CD14-positive monocyte (primary cell): ENCODE measurements around the gene STX11. TPM values are rescaled to one million over a fixed set of nuclear protein-coding genes. Genes with fewer than 3 reads are reported as not detected.

Experiments used
- DNase-seq, 3 donors: peaks; one replicate each; pipeline ENCODE4 v3.0.0-alpha.2; 2011 to 2022
- H2AFZ ChIP-seq: 2 replicates; pipeline ENCODE4 v1.6.0; 2012; ENCODE audit warnings: mild to moderate bottlenecking, low read depth, low read length, inconsistent platforms; ENCODE audit not compliant: insufficient read depth, poor library complexity, severe bottlenecking
- H3K27ac ChIP-seq, 2 donors: 1 replicate in 1 of 2; 2 replicates in 1 of 2; pipeline ENCODE4 v1.5.1; 2012 to 2013; ENCODE audit warnings: low read length in 2 of 2, control low read depth in 1 of 2, inconsistent platforms in 1 of 2, low read depth in 1 of 2, mild to moderate bottlenecking in 1 of 2
- H3K27me3 ChIP-seq, 2 donors: one replicate each; pipeline versions ENCODE4 v1.6.0 to v1.6.1; 2011 to 2013; ENCODE audit warnings: low read length in 2 of 2; ENCODE audit not compliant: control insufficient read depth in 2 of 2, insufficient read depth in 2 of 2
- H3K36me3 ChIP-seq, 2 donors: replicated peaks in 1 of 2; 1 replicate in 1 of 2; 2 replicates in 1 of 2; pipeline versions ENCODE4 v1.5.1 to v1.6.1; 2012 to 2013; ENCODE audit warnings: low read length in 2 of 2, control low read depth in 1 of 2, inconsistent platforms in 1 of 2, mild to moderate bottlenecking in 1 of 2; ENCODE audit not compliant: insufficient read depth in 2 of 2, control insufficient read depth in 1 of 2
- H3K4me1 ChIP-seq, 2 donors: 1 replicate in 1 of 2; 2 replicates in 1 of 2; pipeline versions ENCODE4 v1.5.1 to v1.6.1; 2012 to 2013; ENCODE audit warnings: low read length in 2 of 2, control low read depth in 1 of 2, inconsistent platforms in 1 of 2, mild to moderate bottlenecking in 1 of 2, moderate library complexity in 1 of 2; ENCODE audit not compliant: insufficient read depth in 2 of 2, control insufficient read depth in 1 of 2
- H3K4me2 ChIP-seq: replicated peaks from 2 replicates; pipeline ENCODE3; 2012; ENCODE audit warnings: low read length, moderate library complexity, mild to moderate bottlenecking; ENCODE audit not compliant: poor library complexity, severe bottlenecking; ENCODE audit errors: extremely low read depth
- H3K4me3 ChIP-seq, 3 experiments: fragments of 200-600 bp in 1 of 3; sonication (generic) in 1 of 3; replicated peaks in 1 of 3; 1 replicate in 2 of 3; 2 replicates in 1 of 3; pipeline ENCODE4 v1.5.1; 2011 to 2013; ENCODE audit warnings: low read length in 3 of 3, mild to moderate bottlenecking in 3 of 3, control low read depth in 2 of 3, low read depth in 2 of 3, inconsistent platforms in 1 of 3, moderate library complexity in 1 of 3
- H3K79me2 ChIP-seq: 2 replicates; pipeline ENCODE4 v1.6.0; 2012; ENCODE audit warnings: mild to moderate bottlenecking, control low read depth, inconsistent platforms, low read length, moderate library complexity; ENCODE audit not compliant: insufficient read depth
- H3K9ac ChIP-seq: 2 replicates; pipeline ENCODE4 v1.6.0; 2017; ENCODE audit warnings: low read length, mild to moderate bottlenecking; ENCODE audit not compliant: insufficient read depth, poor library complexity, severe bottlenecking
- H3K9me3 ChIP-seq, 2 donors: replicated peaks in 1 of 2; 1 replicate in 1 of 2; 2 replicates in 1 of 2; pipeline versions ENCODE4 v1.5.1 to v1.6.1; 2012 to 2013; ENCODE audit warnings: low read length in 2 of 2, control low read depth in 1 of 2; ENCODE audit not compliant: control insufficient read depth in 1 of 2, insufficient read depth in 1 of 2
- H4K20me1 ChIP-seq: 2 replicates; pipeline ENCODE4 v1.6.0; 2012; ENCODE audit warnings: mild to moderate bottlenecking, low read length, control low read depth, moderate library complexity; ENCODE audit not compliant: insufficient read depth
- H3K27ac Mint-ChIP-seq, 7 donors: one replicate each; pipeline ENCODE4 v1.8.0; 2020; ENCODE audit warnings: mild to moderate bottlenecking in 7 of 7, mixed read lengths in 7 of 7, moderate library complexity in 6 of 7, inconsistent platforms in 2 of 7
- H3K27me3 Mint-ChIP-seq, 3 donors: one replicate each; pipeline ENCODE4 v1.8.0; 2021 to 2022; ENCODE audit warnings: low read depth in 3 of 3, mild to moderate bottlenecking in 3 of 3, mixed read lengths in 3 of 3, moderate library complexity in 3 of 3, inconsistent platforms in 1 of 3
- H3K36me3 Mint-ChIP-seq, 2 donors: one replicate each; pipeline ENCODE4 v1.8.0; 2020; ENCODE audit warnings: mixed read lengths in 2 of 2, inconsistent platforms in 1 of 2, mild to moderate bottlenecking in 1 of 2
- H3K4me1 Mint-ChIP-seq: one replicate; pipeline ENCODE4 v1.8.0; 2020; ENCODE audit warnings: mild to moderate bottlenecking, mixed read lengths
- H3K4me3 Mint-ChIP-seq, 2 donors: one replicate each; pipeline ENCODE4 v1.8.0; 2020; ENCODE audit warnings: mild to moderate bottlenecking in 2 of 2, mixed read lengths in 2 of 2, moderate library complexity in 1 of 2
- H3K9me3 Mint-ChIP-seq, 7 donors: one replicate each; pipeline ENCODE4 v1.8.0; 2020 to 2022; ENCODE audit warnings: mixed read lengths in 7 of 7, mild to moderate bottlenecking in 6 of 7, moderate library complexity in 6 of 7, inconsistent platforms in 2 of 7
- WGBS: methylation state at CpG from one replicate; pipeline ENCODE4 v1.1.5; 2013; ENCODE audit warnings: missing lambda C conversion rate; ENCODE audit not compliant: insufficient coverage; 5-methylcytosine and 5-hydroxymethylcytosine counted together
- intact Hi-C, 2 donors: fragments of 100-400 bp; cut with micrococcal nuclease; formaldehyde crosslinking; loops; one replicate each; pipeline versions ENCODE4 v1.15.0 to v1.15.1; 2023
- polyA plus RNA-seq, 3 donors: library from polyadenylated mRNA; depleted of rRNA in 1 of 3; unstranded in 2 of 3; stranded (reverse) in 1 of 3; fragments of 300-500 nt in 2 of 3; fragments of >200 nt in 1 of 3; fragmentation: Illumina TruSeq in 2 of 3; gene quantifications; 1 replicate in 2 of 3; 2 replicates in 1 of 3; pipeline ENCODE4 v1.2.3, GENCODE V29; 2012 to 2021
- TF ChIP-seq, protein P1 (sequence below): fragments of 200-600 bp; IDR thresholded peaks from one replicate; pipeline ENCODE4 v1.8.0; 2022; ENCODE audit warnings: antibody characterized with exemption, mild to moderate bottlenecking

Gene STX11
- polyA plus RNA-seq, 3 donors, result 276 to 372 (median 367) TPM

DNA sequence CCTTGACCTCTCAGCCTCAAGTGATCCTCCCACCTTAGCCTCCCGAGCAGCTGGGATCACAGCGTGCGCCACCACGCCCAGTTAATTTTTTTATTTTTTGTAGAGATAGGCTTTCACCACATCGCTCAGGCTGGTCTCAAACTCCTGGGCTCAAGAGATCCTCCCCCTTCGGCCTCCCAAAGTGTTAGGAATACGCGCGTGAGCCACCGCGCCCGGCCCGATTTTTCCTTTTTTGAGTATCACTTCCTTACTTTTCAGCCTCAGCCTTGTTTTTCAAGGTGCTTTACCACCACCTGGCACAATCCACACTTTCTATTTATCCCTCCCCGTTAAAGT lies 791 bp upstream of the STX11 start:
- Histone ChIP-seq H3K4me1 (peaks cover 38% of the 10 kb centered on the region in 2 donors), H3K4me3 (peak overlapping the region; percentile 65 to 99 (median 90))
- peak in 1 of 3 donors; percentile 56 for DNase-seq

DNA sequence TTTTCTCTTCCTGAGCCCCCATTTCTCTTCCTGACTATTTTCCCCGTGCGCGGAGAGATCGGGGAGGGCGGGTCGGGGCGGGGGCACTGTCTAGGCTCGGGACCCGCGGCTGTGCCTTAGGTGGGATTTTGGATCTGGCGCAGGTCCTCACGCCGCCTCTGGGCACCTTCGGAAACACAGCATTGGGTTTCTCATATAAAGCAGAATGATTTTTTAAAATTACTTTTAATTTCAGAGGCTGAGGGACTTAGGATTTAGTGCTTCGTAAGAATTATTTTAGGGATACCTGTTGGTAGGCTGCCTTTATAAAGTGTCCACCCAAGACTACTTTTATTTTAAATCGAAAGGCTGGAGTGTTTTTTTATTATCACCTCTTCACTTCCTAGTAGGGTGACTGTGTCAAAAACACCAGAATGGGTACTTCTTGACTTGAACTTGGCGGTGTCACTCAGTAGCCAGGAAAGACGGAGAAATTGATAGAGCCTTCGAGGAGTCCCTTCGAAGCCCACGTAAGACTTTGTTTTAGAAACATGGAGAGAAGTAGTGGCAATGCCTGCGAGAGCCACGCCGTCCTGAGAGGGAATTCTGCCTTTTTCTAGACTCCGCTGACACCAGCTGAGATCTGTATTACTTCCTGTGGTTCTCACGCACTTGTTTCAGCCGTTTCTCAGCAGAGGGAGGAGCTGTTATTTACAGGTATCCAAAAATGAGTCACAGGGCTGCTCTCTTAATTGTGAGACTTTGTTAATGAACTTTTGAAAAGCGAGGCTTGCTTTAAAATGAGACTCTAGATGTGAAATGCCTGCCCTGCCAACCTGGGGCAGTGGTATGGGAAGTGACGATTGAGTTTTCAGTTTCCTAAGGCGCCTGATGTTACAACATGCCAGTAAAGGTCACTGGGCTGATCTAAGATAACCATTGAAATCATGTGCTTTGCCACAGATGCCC lies 667 bp downstream of the STX11 start:
- Histone ChIP-seq H3K4me1 (peaks cover 51 to 53% of the 10 kb centered on the region in 2 donors), H3K27ac (peak overlapping the region; percentile 96 to 99), H3K27me3 (no peaks in the 10 kb centered on the region), H3K4me2 (peak overlapping the region; percentile 92), H3K9me3 (no peaks in the 10 kb centered on the region), H4K20me1 (peaks cover 52% of the 10 kb centered on the region), H3K9ac (peak overlapping the region; percentile 92), H3K36me3 (peaks cover 10 to 27% of the 10 kb centered on the region in 2 donors), H2AFZ (no peak overlapping the region), H3K4me3 (peak overlapping the region; percentile 88 to 99 (median 90)), H3K79me2 (peaks cover 56% of the 10 kb centered on the region)
- Mint-ChIP-seq H3K27me3 (peaks cover 0 to 3% (median 1%) of the 10 kb centered on the region in 3 donors), H3K36me3 (peaks cover 43 to 45% of the 10 kb centered on the region in 2 donors), H3K27ac (peak overlapping the region; percentile 99 to 100 (median 99)), H3K4me3 (peak overlapping the region; percentile 95 to 97), H3K9me3 (peaks cover 0 to 2% (median 0%) of the 10 kb centered on the region in 7 donors), H3K4me1 (peaks cover 54% of the 10 kb centered on the region)
- peak; percentile 85 to 94 (median 92) for DNase-seq
- intact Hi-C loops, result loop anchor here (5.0 to 10.0 kb wide), 4 partner anchors 54 to 204 kb away; partner anchors contain the start of gene SF3B5 (in 2 of the 2)
- 2% methylated on average over 8 of the region's 30 CpGs for WGBS
- TF ChIP-seq, protein P1, sequence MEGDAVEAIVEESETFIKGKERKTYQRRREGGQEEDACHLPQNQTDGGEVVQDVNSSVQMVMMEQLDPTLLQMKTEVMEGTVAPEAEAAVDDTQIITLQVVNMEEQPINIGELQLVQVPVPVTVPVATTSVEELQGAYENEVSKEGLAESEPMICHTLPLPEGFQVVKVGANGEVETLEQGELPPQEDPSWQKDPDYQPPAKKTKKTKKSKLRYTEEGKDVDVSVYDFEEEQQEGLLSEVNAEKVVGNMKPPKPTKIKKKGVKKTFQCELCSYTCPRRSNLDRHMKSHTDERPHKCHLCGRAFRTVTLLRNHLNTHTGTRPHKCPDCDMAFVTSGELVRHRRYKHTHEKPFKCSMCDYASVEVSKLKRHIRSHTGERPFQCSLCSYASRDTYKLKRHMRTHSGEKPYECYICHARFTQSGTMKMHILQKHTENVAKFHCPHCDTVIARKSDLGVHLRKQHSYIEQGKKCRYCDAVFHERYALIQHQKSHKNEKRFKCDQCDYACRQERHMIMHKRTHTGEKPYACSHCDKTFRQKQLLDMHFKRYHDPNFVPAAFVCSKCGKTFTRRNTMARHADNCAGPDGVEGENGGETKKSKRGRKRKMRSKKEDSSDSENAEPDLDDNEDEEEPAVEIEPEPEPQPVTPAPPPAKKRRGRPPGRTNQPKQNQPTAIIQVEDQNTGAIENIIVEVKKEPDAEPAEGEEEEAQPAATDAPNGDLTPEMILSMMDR, result peak; percentile 58

More for the DNA sequence above, 791 bp upstream of the STX11 start:
- Histone ChIP-seq H3K9me3 (no peaks in the 10 kb centered on the region), H3K79me2 (peaks cover 41% of the 10 kb centered on the region), H3K27me3 (no peaks in the 10 kb centered on the region), H4K20me1 (peaks cover 37% of the 10 kb centered on the region), H3K9ac (peak overlapping the region; percentile 92), H3K4me2 (peak overlapping the region; percentile 92), H3K36me3 (peaks cover 10 to 15% of the 10 kb centered on the region in 2 donors), H3K27ac (peak overlapping the region; percentile 93 to 96), H2AFZ (peak overlapping the region; percentile 63)
- Mint-ChIP-seq H3K9me3 (peaks cover 0 to 2% (median 0%) of the 10 kb centered on the region in 7 donors), H3K27ac (peak overlapping the region; percentile 94 to 99 (median 96)), H3K4me1 (peaks cover 46% of the 10 kb centered on the region), H3K36me3 (peaks cover 32 to 36% of the 10 kb centered on the region in 2 donors), H3K4me3 (peak overlapping the region; percentile 92 to 95), H3K27me3 (peaks cover 0 to 3% (median 1%) of the 10 kb centered on the region in 3 donors)
- intact Hi-C loops, result loop anchor here (5.0 kb wide), 1 partner anchor 33 kb away; no protein-coding TSS in a partner anchor
- 32% methylated on average over 9 of the region's 14 CpGs for WGBS
- TF ChIP-seq, protein P1, result no peak
